ENCODE data around the gene TSHZ2.

GRCh38 chr20:53517146-53517545 is 545.0 kb downstream of the TSHZ2 start:
- no peak for TF ChIP-seq CTCF (IDR thresholded peaks at IDR 0.05)
- TF ChIP-seq POLR2A (IDR thresholded peaks at IDR 0.05), result no peak

All from heart left ventricle (tissue), 13 donors.